ENCODE data around the gene ZDHHC11B.
"Not testable (repeated sequence)": the region's sequence is repeated elsewhere in the genome, so short reads cannot be mapped to it uniquely, and the experiment has no call there.

ZDHHC11B gene

DNA sequence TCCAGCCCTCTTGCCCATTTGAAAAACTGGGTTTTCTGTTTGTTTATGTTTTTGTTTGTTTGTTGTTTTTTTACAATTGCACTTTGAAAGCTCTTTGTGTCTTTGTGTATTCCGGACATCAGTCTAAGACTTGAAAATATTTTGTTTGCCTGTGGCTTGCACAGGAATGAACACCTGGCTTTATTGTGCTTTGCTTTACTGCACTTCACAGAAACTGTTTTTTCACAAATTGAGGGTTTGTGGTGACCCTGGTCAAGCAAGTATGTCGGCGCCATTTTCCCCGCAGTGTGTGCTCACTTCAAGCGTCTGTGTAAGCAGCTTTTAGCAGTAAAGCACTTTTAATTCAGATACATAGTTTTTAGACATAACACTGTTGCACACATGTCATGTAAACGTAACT, 42.3 kb downstream of the ZDHHC11B start:
- no CpG with 5 or more reads among the region's 6 CpGs for WGBS (ENCODE audit: insufficient coverage, insufficient read length)
- DNase-seq (ENCODE audit: low read depth, low spot score); H3K9me3 ChIP-seq (ENCODE audit: control insufficient read depth, insufficient read depth, low read length); H3K4me1 ChIP-seq (ENCODE audit: control insufficient read depth, insufficient read depth, low read length); H3K4me3 ChIP-seq (ENCODE audit: low read length); H3K27ac ChIP-seq (ENCODE audit: low read length); H3K27me3 ChIP-seq (ENCODE audit: control insufficient read depth, insufficient read depth, low read length); H3K36me3 ChIP-seq (ENCODE audit: control insufficient read depth, insufficient read depth, low read length): not testable (repeated sequence)

DNA sequence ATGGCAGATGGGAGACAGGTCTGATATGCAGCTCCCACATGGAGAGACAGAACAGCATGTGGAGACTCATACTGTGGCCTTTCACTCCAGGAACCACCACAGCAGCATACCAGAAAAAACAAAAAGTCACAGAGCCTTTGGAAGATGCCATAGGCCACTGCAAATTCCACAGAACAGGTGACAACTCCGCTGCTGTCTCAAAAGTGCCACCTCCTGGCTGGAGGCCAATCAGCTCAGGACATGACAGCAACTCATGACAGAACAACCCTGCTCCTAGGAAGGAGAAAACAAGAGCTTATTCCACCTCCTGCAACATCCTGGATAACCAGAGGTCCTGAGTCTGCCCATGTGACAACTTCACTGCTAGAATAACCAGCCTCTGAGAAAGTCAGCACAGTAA, 50.4 kb downstream of the ZDHHC11B start:
- H3K9me3 ChIP-seq (ENCODE audit: control insufficient read depth, insufficient read depth, low read length); H3K4me1 ChIP-seq (ENCODE audit: control insufficient read depth, insufficient read depth, low read length); H3K27ac ChIP-seq (ENCODE audit: low read length); DNase-seq (ENCODE audit: low read depth, low spot score); H3K36me3 ChIP-seq (ENCODE audit: control insufficient read depth, insufficient read depth, low read length); H3K27me3 ChIP-seq (ENCODE audit: control insufficient read depth, insufficient read depth, low read length); H3K4me3 ChIP-seq (ENCODE audit: low read length): not testable (repeated sequence)
- WGBS (ENCODE audit: insufficient coverage, insufficient read length), result no CpG with 5 or more reads among the region's 1 CpG

- not testable (repeated sequence) for DNase-seq (ENCODE audit: low read depth, low spot score); H3K4me3 ChIP-seq (ENCODE audit: low read length); H3K27ac ChIP-seq (ENCODE audit: low read length); H3K9me3 ChIP-seq (ENCODE audit: control insufficient read depth, insufficient read depth, low read length); H3K36me3 ChIP-seq (ENCODE audit: control insufficient read depth, insufficient read depth, low read length); H3K4me1 ChIP-seq (ENCODE audit: control insufficient read depth, insufficient read depth, low read length); H3K27me3 ChIP-seq (ENCODE audit: control insufficient read depth, insufficient read depth, low read length)
- no CpG with 5 or more reads among the region's 10 CpGs for WGBS (ENCODE audit: insufficient coverage, insufficient read length)
Observed at GRCh38 chr5:732754-733454, 51.6 kb downstream of the ZDHHC11B start.

DNA sequence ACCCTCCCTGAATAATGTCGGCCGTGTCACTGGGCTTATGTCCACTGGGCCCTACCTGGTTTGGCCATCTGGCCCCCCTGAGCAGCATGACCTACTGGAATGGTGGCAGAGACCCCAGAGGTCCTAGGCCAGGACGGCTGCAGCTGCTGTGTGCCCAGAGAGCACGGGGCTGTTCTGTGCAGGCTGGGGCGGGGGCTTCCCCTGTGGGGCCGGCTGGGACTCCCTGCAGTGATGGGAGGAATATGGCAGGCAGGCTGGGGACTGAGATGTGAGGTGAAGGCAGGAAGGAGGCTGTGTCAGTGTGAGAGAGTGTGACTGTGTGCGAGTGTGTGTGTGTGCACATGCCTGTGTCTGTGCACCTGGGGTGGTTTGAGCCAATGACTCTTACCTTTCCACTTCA, 55.3 kb downstream of the ZDHHC11B start:
- not testable (repeated sequence) for H3K4me3 ChIP-seq (ENCODE audit: low read length); H3K27ac ChIP-seq (ENCODE audit: low read length); DNase-seq (ENCODE audit: low read depth, low spot score); H3K36me3 ChIP-seq (ENCODE audit: control insufficient read depth, insufficient read depth, low read length); H3K9me3 ChIP-seq (ENCODE audit: control insufficient read depth, insufficient read depth, low read length); H3K27me3 ChIP-seq (ENCODE audit: control insufficient read depth, insufficient read depth, low read length); H3K4me1 ChIP-seq (ENCODE audit: control insufficient read depth, insufficient read depth, low read length)
- WGBS (ENCODE audit: insufficient coverage, insufficient read length), result no CpG with 5 or more reads among the region's 7 CpGs

DNA sequence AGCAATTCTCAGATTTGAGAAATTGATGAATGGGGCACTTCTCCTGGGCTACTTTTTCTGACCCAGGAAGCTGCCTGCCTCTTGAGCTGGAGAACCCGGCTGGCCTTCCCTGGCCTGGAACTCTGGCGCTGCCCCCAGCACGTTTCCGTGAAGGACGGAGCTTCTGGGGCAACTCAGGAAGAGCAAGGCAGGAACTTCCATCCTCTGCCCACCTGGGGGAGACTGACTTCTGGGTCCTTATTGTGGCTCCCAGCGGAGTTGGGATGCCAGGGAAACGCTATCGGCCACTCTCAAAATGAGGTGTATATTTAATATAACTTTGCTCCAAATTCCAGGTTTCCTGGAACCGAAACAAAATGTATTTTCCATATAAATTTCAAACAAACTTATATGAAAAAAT, 57.4 kb downstream of the ZDHHC11B start:
- H3K36me3 ChIP-seq (ENCODE audit: control insufficient read depth, insufficient read depth, low read length); H3K27me3 ChIP-seq (ENCODE audit: control insufficient read depth, insufficient read depth, low read length); H3K9me3 ChIP-seq (ENCODE audit: control insufficient read depth, insufficient read depth, low read length); H3K27ac ChIP-seq (ENCODE audit: low read length); H3K4me1 ChIP-seq (ENCODE audit: control insufficient read depth, insufficient read depth, low read length); H3K4me3 ChIP-seq (ENCODE audit: low read length): not testable (repeated sequence)
- peak; percentile 29 for DNase-seq (ENCODE audit: low read depth, low spot score)
- WGBS (ENCODE audit: insufficient coverage, insufficient read length), result no CpG with 5 or more reads among the region's 9 CpGs

DNA sequence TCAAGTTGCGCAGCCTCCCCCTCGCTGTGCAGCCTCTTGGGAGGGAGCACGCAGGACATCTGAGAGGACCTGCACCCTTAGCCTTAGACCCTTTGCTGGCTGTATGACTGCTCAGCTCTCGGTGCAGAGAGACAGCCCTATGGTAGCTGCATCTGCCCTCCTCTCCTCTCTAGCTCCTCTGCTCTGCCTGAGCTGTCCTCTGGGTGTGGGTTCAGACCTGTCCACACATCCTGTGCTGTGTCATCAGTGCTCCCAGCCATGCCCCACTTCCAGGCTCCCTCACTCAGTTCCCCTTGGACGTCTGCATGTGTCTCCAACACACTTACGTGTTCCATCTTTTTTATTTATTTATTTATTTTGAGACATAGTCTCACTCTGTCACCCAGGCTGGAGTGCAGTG, 60.7 kb downstream of the ZDHHC11B start:
- H3K9me3 ChIP-seq (ENCODE audit: control insufficient read depth, insufficient read depth, low read length); H3K27ac ChIP-seq (ENCODE audit: low read length); H3K4me3 ChIP-seq (ENCODE audit: low read length); DNase-seq (ENCODE audit: low read depth, low spot score); H3K4me1 ChIP-seq (ENCODE audit: control insufficient read depth, insufficient read depth, low read length); H3K27me3 ChIP-seq (ENCODE audit: control insufficient read depth, insufficient read depth, low read length); H3K36me3 ChIP-seq (ENCODE audit: control insufficient read depth, insufficient read depth, low read length): not testable (repeated sequence)
- WGBS (ENCODE audit: insufficient coverage, insufficient read length), result no CpG with 5 or more reads among the region's 6 CpGs

- H3K9me3 ChIP-seq (ENCODE audit: control insufficient read depth, insufficient read depth, low read length); H3K4me1 ChIP-seq (ENCODE audit: control insufficient read depth, insufficient read depth, low read length); DNase-seq (ENCODE audit: low read depth, low spot score); H3K27me3 ChIP-seq (ENCODE audit: control insufficient read depth, insufficient read depth, low read length); H3K36me3 ChIP-seq (ENCODE audit: control insufficient read depth, insufficient read depth, low read length); H3K27ac ChIP-seq (ENCODE audit: low read length); H3K4me3 ChIP-seq (ENCODE audit: low read length): not testable (repeated sequence)
- no CpG with 5 or more reads among the region's 4 CpGs for WGBS (ENCODE audit: insufficient coverage, insufficient read length)
Observed at GRCh38 chr5:723309-723708, 61.2 kb downstream of the ZDHHC11B start.

DNA sequence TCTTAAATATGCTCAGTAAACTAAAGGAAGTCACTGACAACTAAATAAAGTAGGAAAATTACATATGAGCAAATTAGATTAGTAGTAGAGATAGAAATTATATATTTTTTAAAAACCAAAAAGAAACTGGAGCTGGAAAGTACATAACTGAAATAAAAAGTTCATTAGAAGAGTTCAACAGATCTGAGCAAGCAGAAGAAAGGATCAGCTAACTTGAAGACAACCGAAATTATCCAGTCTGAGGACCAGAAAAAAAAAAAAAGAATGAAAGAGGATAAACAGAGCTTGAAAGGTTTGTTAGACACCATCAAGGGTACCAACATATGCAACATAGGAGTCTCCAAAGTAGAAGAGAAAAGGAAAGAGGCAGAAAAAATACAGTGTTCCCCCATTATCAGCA, 65.2 kb downstream of the ZDHHC11B start:
- H3K4me1 ChIP-seq (ENCODE audit: control insufficient read depth, insufficient read depth, low read length); H3K36me3 ChIP-seq (ENCODE audit: control insufficient read depth, insufficient read depth, low read length); H3K9me3 ChIP-seq (ENCODE audit: control insufficient read depth, insufficient read depth, low read length); H3K4me3 ChIP-seq (ENCODE audit: low read length); DNase-seq (ENCODE audit: low read depth, low spot score); H3K27ac ChIP-seq (ENCODE audit: low read length); H3K27me3 ChIP-seq (ENCODE audit: control insufficient read depth, insufficient read depth, low read length): not testable (repeated sequence)
- no CpG with 5 or more reads among the region's 1 CpG for WGBS (ENCODE audit: insufficient coverage, insufficient read length)

DNA sequence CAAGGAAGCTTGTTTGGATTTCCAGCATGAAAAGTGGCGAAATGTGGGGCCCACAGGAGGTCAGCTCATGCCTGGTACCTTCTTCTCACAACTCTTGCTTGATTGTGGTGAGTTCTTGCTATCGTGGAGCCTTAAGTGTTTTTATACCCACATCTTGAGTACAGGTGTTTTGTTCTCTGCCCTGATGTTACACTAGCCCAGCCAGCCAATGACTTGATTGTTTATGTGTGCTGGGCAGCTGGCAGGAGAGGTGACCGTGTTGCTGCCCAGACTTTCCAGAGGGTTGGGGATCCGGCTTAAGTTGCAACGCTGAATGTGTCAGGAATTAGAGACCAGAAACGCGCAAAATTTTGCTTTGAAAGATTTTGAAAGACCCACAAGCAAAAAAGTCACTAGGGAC, 67.4 kb downstream of the ZDHHC11B start:
- Histone ChIP-seq H3K4me3 (ENCODE audit: low read length) (no peak overlapping the region), H3K4me1 (ENCODE audit: control insufficient read depth, insufficient read depth, low read length) (no peaks in the 10 kb centered on the region), H3K27me3 (ENCODE audit: control insufficient read depth, insufficient read depth, low read length) (0 out of 2 replicates have a peak, but pooled peaks cover 2% of the 10 kb centered on the region), H3K27ac (ENCODE audit: low read length) (no peak overlapping the region), H3K36me3 (ENCODE audit: control insufficient read depth, insufficient read depth, low read length) (no peaks in the 10 kb centered on the region), H3K9me3 (ENCODE audit: control insufficient read depth, insufficient read depth, low read length) (no peaks in the 10 kb centered on the region)
- no CpG with 5 or more reads among the region's 7 CpGs for WGBS (ENCODE audit: insufficient coverage, insufficient read length)
- DNase-seq (ENCODE audit: low read depth, low spot score), result no peak

- H3K27me3 ChIP-seq (ENCODE audit: control insufficient read depth, insufficient read depth, low read length); H3K36me3 ChIP-seq (ENCODE audit: control insufficient read depth, insufficient read depth, low read length); H3K27ac ChIP-seq (ENCODE audit: low read length); DNase-seq (ENCODE audit: low read depth, low spot score); H3K4me1 ChIP-seq (ENCODE audit: control insufficient read depth, insufficient read depth, low read length); H3K4me3 ChIP-seq (ENCODE audit: low read length); H3K9me3 ChIP-seq (ENCODE audit: control insufficient read depth, insufficient read depth, low read length): not testable (repeated sequence)
- no CpG with 5 or more reads among the region's 4 CpGs for WGBS (ENCODE audit: insufficient coverage, insufficient read length)
Observed at GRCh38 chr5:716740-717139, 67.8 kb downstream of the ZDHHC11B start.

- not testable (repeated sequence) for DNase-seq (ENCODE audit: low read depth, low spot score); H3K9me3 ChIP-seq (ENCODE audit: control insufficient read depth, insufficient read depth, low read length); H3K4me3 ChIP-seq (ENCODE audit: low read length); H3K27ac ChIP-seq (ENCODE audit: low read length); H3K4me1 ChIP-seq (ENCODE audit: control insufficient read depth, insufficient read depth, low read length); H3K27me3 ChIP-seq (ENCODE audit: control insufficient read depth, insufficient read depth, low read length); H3K36me3 ChIP-seq (ENCODE audit: control insufficient read depth, insufficient read depth, low read length)
- no CpG with 5 or more reads among the region's 4 CpGs for WGBS (ENCODE audit: insufficient coverage, insufficient read length)
Observed at GRCh38 chr5:715636-716035, 68.9 kb downstream of the ZDHHC11B start.
